GM19467 (cell line): ENCODE data around the gene TTC36.
"Not testable (repeated sequence)": the region's sequence is repeated elsewhere in the genome, so short reads cannot be mapped to it uniquely, and the experiment has no call there.

Experiments
- ATAC-seq: cut with Tn5 transposase; IDR thresholded peaks from one replicate; pipeline ENCODE4 v1.9.1; 2021; ENCODE audit warnings: mild to moderate bottlenecking, moderate library complexity; ENCODE audit not compliant: unreplicated experiment

The TTC36 gene

DNA sequence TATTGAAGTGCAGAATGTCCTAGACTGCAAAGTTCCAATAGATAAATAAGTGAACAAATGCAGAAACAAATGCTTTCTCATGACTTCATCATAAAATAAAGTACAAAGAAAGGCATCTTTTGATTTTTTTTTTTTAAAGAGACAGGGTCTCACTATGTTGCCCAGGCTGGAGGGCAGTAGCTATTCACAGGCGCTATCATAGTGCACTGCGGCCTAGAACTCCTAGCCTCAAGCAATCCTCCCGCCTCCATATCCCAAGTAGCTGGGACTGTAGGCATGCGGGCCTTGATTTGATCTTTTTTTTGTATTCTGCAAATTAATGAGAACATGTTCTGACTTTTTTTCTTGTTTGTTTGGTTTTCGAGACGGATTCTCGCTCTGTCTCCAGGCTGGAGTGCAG is 47.4 kb downstream of the TTC36 start:
- ATAC-seq: no peak

DNA sequence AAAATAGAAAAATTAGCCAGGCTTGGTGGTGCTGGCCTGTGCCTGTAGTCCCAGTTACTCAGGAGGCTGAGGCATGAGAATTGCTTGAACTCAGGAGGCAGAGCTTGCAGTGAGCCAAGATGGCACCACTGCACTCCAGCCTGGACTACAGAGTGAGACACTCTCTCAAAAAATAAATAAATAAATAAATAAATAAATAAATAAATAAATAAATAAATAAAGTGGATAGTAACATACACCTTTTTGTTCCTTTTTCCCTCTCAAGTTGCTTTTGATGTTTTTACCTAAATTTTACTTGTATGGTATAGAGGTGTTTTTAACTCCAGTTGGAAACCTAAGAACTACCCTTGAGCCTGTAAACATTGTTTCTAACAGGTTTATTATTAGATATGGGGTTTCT is 50.7 kb downstream of the TTC36 start:
- ATAC-seq: not testable (repeated sequence)
